Transverse colon (tissue), 4 donors: ENCODE measurements around the gene OOSP3. TPM values are rescaled to one million over a fixed set of nuclear protein-coding genes. Genes with fewer than 3 reads are reported as not detected.

Experiments
- DNase-seq: peaks from one replicate; pipeline ENCODE4 v3.0.0-alpha.2; 2019
- H3K27ac ChIP-seq, 4 donors: fragments of 200-600 bp; sonication (generic); 2 replicates each; pipeline ENCODE4 v1.5.1; 2016 to 2018; ENCODE audit warnings: inconsistent platforms in 4 of 4
- H3K27me3 ChIP-seq: fragments of 200-600 bp; sonication (generic); 2 replicates; pipeline ENCODE4 v1.5.1; 2017; ENCODE audit warnings: inconsistent platforms
- H3K36me3 ChIP-seq, 4 donors: fragments of 200-600 bp; sonication (generic); 2 replicates each; pipeline ENCODE4 v1.5.1; 2017 to 2019; ENCODE audit warnings: inconsistent platforms in 4 of 4
- H3K4me1 ChIP-seq, 4 donors: fragments of 200-600 bp; sonication (generic); 2 replicates each; pipeline ENCODE4 v1.5.1; 2017 to 2020; ENCODE audit warnings: inconsistent platforms in 4 of 4
- H3K4me3 ChIP-seq, 4 donors: fragments of 200-600 bp; sonication (generic); 1 replicate in 1 of 4; 2 replicates in 3 of 4; pipeline versions ENCODE4 v1.5.1 to v1.6.1; 2017 to 2019; ENCODE audit warnings: inconsistent platforms in 4 of 4
- H3K9me3 ChIP-seq, 2 donors: fragments of 200-600 bp; sonication (generic); 2 replicates each; pipeline ENCODE4 v1.5.1; 2017 to 2019; ENCODE audit warnings: inconsistent platforms in 2 of 2
- CTCF ChIP-seq, 5 experiments: fragments of 200-600 bp in 3 of 5; fragments of 450-650 bp in 2 of 5; sonication (generic) in 3 of 5; IDR thresholded peaks; 1 replicate in 2 of 5; 2 replicates in 3 of 5; pipeline ENCODE4 v1.5.1; 2016 to 2017; ENCODE audit warnings: antibody characterized with exemption in 5 of 5, inconsistent platforms in 3 of 5, mild to moderate bottlenecking in 2 of 5, moderate library complexity in 1 of 5
- EP300 ChIP-seq: sonication (generic); formaldehyde crosslinking; IDR thresholded peaks from one replicate; pipeline ENCODE4 v1.6.1; 2017; ENCODE audit warnings: antibody characterized with exemption, low read depth
- POLR2A ChIP-seq: fragments of 450-650 bp; IDR thresholded peaks from one replicate; pipeline ENCODE4 v1.6.1; 2016; ENCODE audit warnings: antibody characterized with exemption, mild to moderate bottlenecking, moderate library complexity
- POLR2AphosphoS5 ChIP-seq, 3 donors: sonication (generic); formaldehyde crosslinking; IDR thresholded peaks; one replicate each; pipeline ENCODE4 v1.6.1; 2016; ENCODE audit warnings: antibody characterized with exemption in 3 of 3
- WGBS, 2 donors: methylation state at CpG; one replicate each; pipeline ENCODE4 v1.1.5; 2018; ENCODE audit warnings: low coverage in 1 of 2; 5-methylcytosine and 5-hydroxymethylcytosine counted together
- in situ Hi-C, 4 donors: fragments of 200-750 bp; cut with MboI; loops; one replicate each; pipeline versions ENCODE4 v1.15.0 to v1.15.1; 2017; ENCODE audit warnings: low sequenced_read_pairs in 3 of 4, low pct_ligation_motif_present in 1 of 4, low pct_unique_long_range_greater_than_20kb in 1 of 4
- intact Hi-C: fragments of 100-400 bp; cut with DNase I; formaldehyde crosslinking; loops from one replicate; pipeline ENCODE4 v1.15.1; 2023; ENCODE audit warnings: low total_unique reads
- total RNA-seq, 4 donors: library from RNA; depleted of rRNA; stranded (reverse); fragments of >200 nt; gene quantifications; one replicate each; pipeline ENCODE4 v1.1.0, GENCODE V29; 2016

OOSP3 gene
- total RNA-seq, 4 donors from 2014 or later = not detected

GRCh38 chr11:59857439-59858434, 20.8 kb upstream of the OOSP3 start:
- DNase-seq = no peak
- TF ChIP-seq EP300 = no peak
- no peak for TF ChIP-seq POLR2A
- no peak for TF ChIP-seq POLR2AphosphoS5 (IDR thresholded peaks at IDR 0.05)
- no peak for TF ChIP-seq CTCF (IDR thresholded peaks at IDR 0.05)
- WGBS, 2 donors = 71 to 75% methylated on average over 5 to 10 of the region's 10 CpGs

DNA sequence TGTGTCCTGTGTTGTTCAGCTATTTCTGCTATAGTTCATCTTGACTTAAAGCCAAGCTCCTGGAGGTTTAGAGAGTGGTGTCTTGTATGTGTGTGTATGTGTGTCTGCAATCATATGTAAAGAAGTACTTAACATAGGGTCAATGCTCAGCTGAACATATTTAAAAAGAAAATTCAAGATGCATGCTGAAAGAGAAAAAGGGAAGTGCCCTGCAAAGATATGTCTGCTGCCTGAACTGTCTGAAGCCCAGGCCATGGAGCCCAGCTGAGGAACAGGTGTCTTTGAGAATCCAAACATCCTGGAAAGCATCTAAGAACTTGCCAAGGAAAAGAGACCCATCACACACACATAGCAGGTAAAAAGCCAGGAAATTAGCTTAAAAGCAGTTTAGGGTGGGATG, 18.9 kb upstream of the OOSP3 start:
- Histone ChIP-seq H3K9me3 (no peaks in the 10 kb centered on the region), H3K36me3 (no peaks in the 10 kb centered on the region), H3K4me3 (no peak overlapping the region), H3K4me1 (peaks cover 0 to 3% (median 0%) of the 10 kb centered on the region in 4 donors), H3K27me3 (no peaks in the 10 kb centered on the region), H3K27ac (no peak overlapping the region)
- in situ Hi-C loops = no loop called here
- TF ChIP-seq CTCF (IDR thresholded peaks at IDR 0.05) (no peak), EP300 (no peak), POLR2AphosphoS5 (IDR thresholded peaks at IDR 0.05) (no peak), POLR2A (no peak)
- DNase-seq = no peak
- intact Hi-C loops = no loop called here

More at GRCh38 chr11:59857439-59858434, 20.8 kb upstream of the OOSP3 start:
- Histone ChIP-seq H3K4me1 (peaks cover 0 to 4% (median 0%) of the 10 kb centered on the region in 4 donors), H3K9me3 (no peaks in the 10 kb centered on the region), H3K27me3 (no peaks in the 10 kb centered on the region), H3K27ac (no peak overlapping the region), H3K36me3 (no peaks in the 10 kb centered on the region), H3K4me3 (no peak overlapping the region)
- in situ Hi-C loops (no loop called here), intact Hi-C loops (no loop called here)

GRCh38 chr11:59862252-59862651, 16.3 kb upstream of the OOSP3 start:
- H3K27me3 ChIP-seq = no peaks in the 10 kb centered on the region
- no peak for TF ChIP-seq POLR2AphosphoS5 (IDR thresholded peaks at IDR 0.05)
- no peak for TF ChIP-seq CTCF (IDR thresholded peaks at IDR 0.05)
- no peak for TF ChIP-seq EP300
- no peak for TF ChIP-seq POLR2A
- WGBS, 2 donors = 64 to 84% methylated on average over 3 of the region's 3 CpGs
- intact Hi-C loops (no loop called here), in situ Hi-C loops (no loop called here)
- no peaks in the 10 kb centered on the region for H3K36me3 ChIP-seq
- no peaks in the 10 kb centered on the region for H3K9me3 ChIP-seq
- H3K4me1 ChIP-seq = no peaks in the 10 kb centered on the region
- no peak overlapping the region for H3K4me3 ChIP-seq
- DNase-seq = no peak
- no peak overlapping the region for H3K27ac ChIP-seq

- no peak overlapping the region for H3K27ac ChIP-seq
- no peaks in the 10 kb centered on the region for H3K9me3 ChIP-seq
- H3K27me3 ChIP-seq = no peaks in the 10 kb centered on the region
- TF ChIP-seq EP300 (no peak), POLR2A (no peak), CTCF (IDR thresholded peaks at IDR 0.05) (no peak), POLR2AphosphoS5 (IDR thresholded peaks at IDR 0.05) (no peak)
- WGBS, 2 donors = 64 to 68% methylated on average over 1 of the region's 1 CpG
- H3K36me3 ChIP-seq = no peaks in the 10 kb centered on the region
- intact Hi-C loops (no loop called here), in situ Hi-C loops (no loop called here)
- no peak for DNase-seq
- H3K4me3 ChIP-seq = no peak overlapping the region
- no peaks in the 10 kb centered on the region for H3K4me1 ChIP-seq
These were observed 13.6 kb upstream of the OOSP3 start for GRCh38 chr11:59865031-59865430.
